Endodermal cell (in vitro differentiated cells): ENCODE measurements around the gene CCDC142. TPM values are rescaled to one million over a fixed set of nuclear protein-coding genes. Genes with fewer than 3 reads are reported as not detected.

Source experiments
- DNase-seq: peaks from one replicate; pipeline ENCODE4 v3.0.0-alpha.2; 2017
- H3K27ac ChIP-seq: 2 replicates; pipeline ENCODE4 v1.5.1; 2013; ENCODE audit warnings: mild to moderate bottlenecking, low read depth, low read length, moderate library complexity
- H3K27me3 ChIP-seq: 2 replicates; pipeline ENCODE4 v1.6.1; 2013; ENCODE audit warnings: mild to moderate bottlenecking, low read length, moderate library complexity; ENCODE audit not compliant: insufficient read depth, control insufficient read depth, poor library complexity, severe bottlenecking
- H3K36me3 ChIP-seq: 2 replicates; pipeline ENCODE4 v1.7.0; 2013; ENCODE audit warnings: mild to moderate bottlenecking, low read length, moderate library complexity; ENCODE audit not compliant: control insufficient read depth, insufficient read depth
- H3K4me1 ChIP-seq: one replicate; pipeline ENCODE4 v1.7.0; 2013; ENCODE audit warnings: low read length; ENCODE audit not compliant: control insufficient read depth, insufficient read depth
- H3K4me3 ChIP-seq: 2 replicates; pipeline ENCODE4 v1.5.1; 2013; ENCODE audit warnings: mild to moderate bottlenecking, low read length, moderate library complexity
- H3K9ac ChIP-seq: 2 replicates; pipeline ENCODE4 v1.6.1; 2013; ENCODE audit warnings: mild to moderate bottlenecking, low read length, moderate library complexity; ENCODE audit not compliant: poor library complexity, severe bottlenecking; ENCODE audit errors: extremely low read depth
- H3K9me3 ChIP-seq: 2 replicates; pipeline ENCODE4 v1.6.1; 2013; ENCODE audit warnings: mild to moderate bottlenecking, low read length, moderate library complexity; ENCODE audit not compliant: control insufficient read depth
- H3K27ac Mint-ChIP-seq: 2 replicates; pipeline ENCODE4 v1.8.0; 2020; ENCODE audit warnings: mixed read lengths
- H3K27me3 Mint-ChIP-seq: 2 replicates; pipeline ENCODE4 v1.8.0; 2021; ENCODE audit warnings: mild to moderate bottlenecking, mixed read lengths; ENCODE audit not compliant: insufficient read depth
- H3K36me3 Mint-ChIP-seq: 2 replicates; pipeline ENCODE4 v1.8.0; 2020; ENCODE audit warnings: low read depth, mixed read lengths
- H3K4me1 Mint-ChIP-seq: 2 replicates; pipeline ENCODE4 v1.8.0; 2020; ENCODE audit warnings: mixed read lengths
- H3K4me3 Mint-ChIP-seq: 2 replicates; pipeline ENCODE4 v1.8.0; 2020; ENCODE audit warnings: mild to moderate bottlenecking, moderate library complexity, mixed read lengths
- H3K9me3 Mint-ChIP-seq: 2 replicates; pipeline ENCODE4 v1.8.0; 2020; ENCODE audit warnings: mild to moderate bottlenecking, mixed read lengths
- CTCF ChIP-seq: fragments of 200-600 bp; sonication (generic); conservative IDR thresholded peaks from 2 replicates; pipeline ENCODE4 v1.5.0; 2021; ENCODE audit warnings: antibody characterized with exemption, mild to moderate bottlenecking
- WGBS, 2 experiments: methylation state at CpG; one replicate each; pipeline versions ENCODE4 v1.1.5 to v1.1.7; 2013; ENCODE audit warnings: missing lambda C conversion rate in 2 of 2, mixed read lengths in 1 of 2; ENCODE audit not compliant: insufficient coverage in 1 of 2, insufficient read length in 1 of 2; 5-methylcytosine and 5-hydroxymethylcytosine counted together
- total RNA-seq, 2 donors: library from RNA; stranded (reverse); fragmentation: NEBNext Ultra II Directional in 1 of 2; extraction: Animal tissue kit (Norgen Biotek cat#: 25700) in 1 of 2; gene quantifications; 2 replicates in 1 of 2; 3 replicates in 1 of 2; pipeline ENCODE4 v1.2.1, GENCODE V29; 2021

Gene CCDC142
- total RNA-seq, 2 donors from 2014 or later, result 19.0 to 24.7 TPM

DNA sequence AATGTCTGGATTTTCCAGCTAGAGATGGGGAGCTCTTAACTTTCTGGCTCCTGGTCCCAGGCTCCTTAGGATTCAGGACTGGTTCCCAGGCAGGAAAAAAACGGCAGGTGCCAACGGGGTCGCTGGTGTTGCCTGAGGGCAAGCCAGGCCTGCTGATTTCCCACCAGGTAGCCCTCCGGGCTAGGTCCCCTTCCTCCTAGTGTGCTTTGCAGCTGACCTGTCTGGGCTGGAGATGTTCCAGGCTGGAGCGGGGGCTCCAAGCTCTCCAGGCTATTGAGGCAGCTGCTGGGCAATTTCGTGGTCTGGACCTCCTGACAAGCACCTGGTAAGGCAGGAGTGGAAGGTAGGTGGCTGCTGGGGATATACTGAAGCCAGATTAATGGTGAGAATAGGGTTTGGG lies 8.3 kb downstream of the CCDC142 start:
- Mint-ChIP-seq H3K9me3 (no peaks in the 10 kb centered on the region), H3K36me3 (peaks cover 25% of the 10 kb centered on the region), H3K4me3 (no peak overlapping the region), H3K4me1 (no peaks in the 10 kb centered on the region), H3K27me3 (no peaks in the 10 kb centered on the region), H3K27ac (no peak overlapping the region)
- no peaks in the 10 kb centered on the region for H3K9me3 ChIP-seq
- WGBS, 2 experiments, result 94 to 100% methylated on average over 3 to 6 of the region's 6 CpGs
- H3K27ac ChIP-seq, result no peak overlapping the region
- no peak for TF ChIP-seq CTCF
- no peak for DNase-seq
- no peaks in the 10 kb centered on the region for H3K27me3 ChIP-seq
- H3K36me3 ChIP-seq, result peaks cover 26% of the 10 kb centered on the region
- no peaks in the 10 kb centered on the region for H3K4me1 ChIP-seq
- no peak overlapping the region for H3K9ac ChIP-seq
- H3K4me3 ChIP-seq, result no peak overlapping the region

DNA sequence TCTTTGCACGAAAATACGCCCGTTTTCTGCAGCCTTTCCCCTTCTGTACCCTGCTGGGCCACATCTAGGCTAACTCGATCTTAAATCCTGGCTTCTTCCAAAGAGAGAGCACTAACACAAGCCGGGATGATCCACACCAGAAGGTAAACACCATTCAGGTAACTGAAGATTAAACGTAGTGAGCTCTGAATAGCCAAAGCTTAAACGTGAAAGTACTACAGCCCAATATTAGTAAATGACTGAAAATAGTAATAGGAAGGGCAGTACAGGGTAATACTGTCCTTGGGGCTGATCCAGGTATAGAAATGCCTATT lies 9.9 kb downstream of the CCDC142 start:
- peaks cover 26% of the 10 kb centered on the region for H3K36me3 ChIP-seq
- no peaks in the 10 kb centered on the region for H3K27me3 Mint-ChIP-seq
- no peak for DNase-seq
- no peak for TF ChIP-seq CTCF
- no peaks in the 10 kb centered on the region for H3K4me1 ChIP-seq
- WGBS, 2 experiments, result 24 to 42% methylated on average over 7 of the region's 7 CpGs
- H3K4me3 ChIP-seq, result peak overlapping the region; percentile 96
- peak overlapping the region; percentile 85 for H3K27ac ChIP-seq
- peak overlapping the region; percentile 96 for H3K27ac Mint-ChIP-seq
- no peaks in the 10 kb centered on the region for H3K9me3 ChIP-seq
- no peaks in the 10 kb centered on the region for H3K4me1 Mint-ChIP-seq
- peak overlapping the region; percentile 89 for H3K4me3 Mint-ChIP-seq
- peaks cover 23% of the 10 kb centered on the region for H3K36me3 Mint-ChIP-seq
- peak overlapping the region; percentile 41 for H3K9ac ChIP-seq
- H3K9me3 Mint-ChIP-seq, result no peaks in the 10 kb centered on the region
- H3K27me3 ChIP-seq, result no peaks in the 10 kb centered on the region

GRCh38 chr2:74472086-74472944 lies 10.5 kb downstream of the CCDC142 start, which contains the start of gene MRPL53:
Gene MRPL53 (minus strand): TSS chr2:74472680. CDS start chr2:74472660, 20 bp downstream.
- H3K4me1 Mint-ChIP-seq, result no peaks in the 10 kb centered on the region
- H3K9me3 Mint-ChIP-seq, result no peaks in the 10 kb centered on the region
- Histone ChIP-seq H3K9me3 (no peaks in the 10 kb centered on the region), H3K27me3 (no peaks in the 10 kb centered on the region), H3K27ac (peak within 1 kb of the TSS; percentile 85), H3K36me3 (peaks cover 22% of the 10 kb centered on the region), H3K4me1 (no peaks in the 10 kb centered on the region), H3K4me3 (peak within 1 kb of the TSS; percentile 96), H3K9ac (peak within 1 kb of the TSS; percentile 54)
- peak; percentile 98 for DNase-seq
- H3K4me3 Mint-ChIP-seq, result peak within 1 kb of the TSS; percentile 89
- no peak for TF ChIP-seq CTCF
- H3K36me3 Mint-ChIP-seq, result peaks cover 19% of the 10 kb centered on the region
- H3K27me3 Mint-ChIP-seq, result no peaks in the 10 kb centered on the region
- 1 to 2% methylated on average over 48 to 66 of the region's 66 CpGs for WGBS, 2 experiments
- H3K27ac Mint-ChIP-seq, result peak within 1 kb of the TSS; percentile 96
